ENCODE measurements around the gene CTSG.
"Not testable (repeated sequence)": the region's sequence is repeated elsewhere in the genome, so short reads cannot be mapped to it uniquely, and the experiment has no call there.

The CTSG gene

GRCh38 chr14:24535737-24536136, 40.3 kb downstream of the CTSG start:
- no peak for DNase-seq

GRCh38 chr14:24534286-24534685, 41.8 kb downstream of the CTSG start:
- DNase-seq = no peak

- not testable (repeated sequence) for DNase-seq
Observed at GRCh38 chr14:24525877-24526620, 50.0 kb downstream of the CTSG start.
